GM13976 (cell line): ENCODE measurements around the gene KRT84.

Experiments used
- DNase-seq: peaks from one replicate; pipeline ENCODE4 v3.0.0; 2012; ENCODE audit warnings: low spot score
- CTCF ChIP-seq: IDR thresholded peaks from 2 replicates; pipeline ENCODE4 v1.5.1; 2012; ENCODE audit warnings: borderline replicate concordance, mild to moderate bottlenecking; ENCODE audit not compliant: insufficient read depth; ENCODE audit errors: extremely low read depth, missing control alignments, control extremely low read depth
- in situ Hi-C: fragments of 300-500 bp; cut with MboI; formaldehyde crosslinking; loops from one replicate; pipeline ENCODE4 v1.12.0; 2022; ENCODE audit warnings: low sequenced_read_pairs, mixed read lengths, inconsistent platforms; ENCODE audit not compliant: unreplicated experiment

KRT84 gene

GRCh38 chr12:52336641-52337040 is 48.8 kb downstream of the KRT84 start:
- DNase-seq: no peak

GRCh38 chr12:52335598-52336262 is 49.7 kb downstream of the KRT84 start:
- in situ Hi-C loops: no loop called here
- TF ChIP-seq CTCF: no peak
- DNase-seq: no peak

More at GRCh38 chr12:52336641-52337040, 48.8 kb downstream of the KRT84 start:
- TF ChIP-seq CTCF: no peak
- in situ Hi-C loops: no loop called here

- no peak for DNase-seq
- in situ Hi-C loops: no loop called here
- TF ChIP-seq CTCF: no peak
Measured at GRCh38 chr12:52334185-52334584, 51.3 kb downstream of the KRT84 start.

GRCh38 chr12:52333321-52333720 is 52.1 kb downstream of the KRT84 start:
- no peak for DNase-seq
- TF ChIP-seq CTCF: no peak
- in situ Hi-C loops: no loop called here

GRCh38 chr12:52332381-52332780 is 53.1 kb downstream of the KRT84 start:
- TF ChIP-seq CTCF: no peak
- DNase-seq: no peak

GRCh38 chr12:52331833-52332232 is 53.6 kb downstream of the KRT84 start:
- in situ Hi-C loops: no loop called here
- no peak for DNase-seq
- no peak for TF ChIP-seq CTCF

More at GRCh38 chr12:52332381-52332780, 53.1 kb downstream of the KRT84 start:
- in situ Hi-C loops: no loop called here
